Non-pigmented ciliary epithelial cell (primary cell): ENCODE results near the gene ABCF2.

ENCODE experiments used
- DNase-seq: peaks from one replicate; pipeline ENCODE4 v3.0.0-alpha.2; 2010; ENCODE audit warnings: low read depth

ABCF2 gene

GRCh38 chr7:151252961-151253711 lies 26.1 kb upstream of the ABCF2 start:
- no peak for DNase-seq

GRCh38 chr7:151252561-151252835 lies 25.5 kb upstream of the ABCF2 start:
- DNase-seq: no peak

- no peak for DNase-seq
These were observed 24.9 kb upstream of the ABCF2 start for GRCh38 chr7:151251689-151252560.

GRCh38 chr7:151251328-151251688 lies 24.3 kb upstream of the ABCF2 start:
- DNase-seq: no peak

GRCh38 chr7:151250181-151251132 lies 23.5 kb upstream of the ABCF2 start:
- DNase-seq: no peak

- DNase-seq: no peak
These were observed 22.7 kb upstream of the ABCF2 start for GRCh38 chr7:151249732-151250072.

GRCh38 chr7:151249034-151249731 lies 22.2 kb upstream of the ABCF2 start:
- DNase-seq: no peak

- DNase-seq: no peak
These were observed 21.5 kb upstream of the ABCF2 start, which contains the start of gene SMARCD3 for GRCh38 chr7:151248346-151249033. TSS of gene SMARCD3 (minus strand) at chr7:151248694. CDS start at chr7:151248562, 132 bp downstream.

GRCh38 chr7:151247611-151248345 lies 20.8 kb upstream of the ABCF2 start:
- DNase-seq: no peak

GRCh38 chr7:151246851-151247580 lies 20.0 kb upstream of the ABCF2 start:
- DNase-seq: no peak

GRCh38 chr7:151246102-151246850 lies 19.3 kb upstream of the ABCF2 start:
- no peak for DNase-seq

GRCh38 chr7:151245360-151246101 lies 18.5 kb upstream of the ABCF2 start:
- no peak for DNase-seq

- no peak for DNase-seq
These were observed 17.9 kb upstream of the ABCF2 start for GRCh38 chr7:151244841-151245346.

- DNase-seq: no peak
These were observed 17.3 kb upstream of the ABCF2 start for GRCh38 chr7:151244196-151244840.

GRCh38 chr7:151243408-151244195 lies 16.6 kb upstream of the ABCF2 start:
- no peak for DNase-seq

GRCh38 chr7:151243045-151243349 lies 16.0 kb upstream of the ABCF2 start:
- no peak for DNase-seq
